ENCODE measurements around the gene FUT3. TPM values are rescaled to one million over a fixed set of nuclear protein-coding genes. Genes with fewer than 3 reads are reported as not detected.

FUT3 gene
- polyA plus RNA-seq, 3 donors: 0.11 to 2.6 (median 0.83) TPM

DNA sequence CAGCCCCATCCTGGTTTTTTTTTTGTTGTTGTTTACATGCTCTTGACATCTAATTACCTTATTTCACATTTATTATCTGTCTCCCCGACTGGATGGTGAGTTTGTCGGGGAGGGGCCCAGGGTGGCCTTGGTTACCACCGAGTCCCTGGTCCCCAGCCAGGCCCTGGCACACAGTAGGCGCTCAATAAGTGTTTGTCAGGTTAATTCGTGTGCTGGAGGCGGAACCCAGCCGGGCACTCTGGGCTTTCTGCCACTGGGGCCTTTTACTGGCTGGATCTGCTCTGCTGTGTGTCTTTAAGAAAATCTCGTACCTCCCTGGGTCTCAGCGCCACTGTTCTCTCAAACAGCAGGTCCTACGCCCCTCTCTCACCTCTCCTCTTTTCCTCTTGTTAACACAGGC is 41.8 kb downstream of the FUT3 start:
- WGBS, 3 donors: 70 to 80% (median 78%) methylated on average over 10 of the region's 10 CpGs
- H3K27ac ChIP-seq (ENCODE audit: low read depth, low read length): no peak overlapping the region

DNA sequence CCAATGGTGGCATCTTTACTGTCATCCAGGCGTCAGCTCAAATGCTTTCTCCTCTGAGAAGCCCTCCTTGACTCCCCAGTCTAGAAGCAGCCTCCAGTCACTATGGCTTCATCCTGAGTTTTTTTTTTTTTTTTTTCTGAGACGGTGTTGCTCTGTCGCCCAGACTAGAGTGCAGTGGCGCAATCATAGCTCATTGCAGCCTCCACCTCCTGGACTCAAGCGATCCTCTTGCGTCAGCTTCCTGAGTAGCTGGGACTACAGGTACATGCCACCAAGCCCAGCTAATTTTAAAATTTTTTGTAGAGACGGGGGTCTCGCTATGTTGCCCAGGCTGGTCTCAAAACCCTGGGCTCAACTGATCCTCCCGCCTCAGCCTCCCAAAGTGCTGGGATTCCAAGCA is 42.2 kb downstream of the FUT3 start:
- 57 to 90% (median 76%) methylated on average over 9 of the region's 9 CpGs for WGBS, 3 donors

DNA sequence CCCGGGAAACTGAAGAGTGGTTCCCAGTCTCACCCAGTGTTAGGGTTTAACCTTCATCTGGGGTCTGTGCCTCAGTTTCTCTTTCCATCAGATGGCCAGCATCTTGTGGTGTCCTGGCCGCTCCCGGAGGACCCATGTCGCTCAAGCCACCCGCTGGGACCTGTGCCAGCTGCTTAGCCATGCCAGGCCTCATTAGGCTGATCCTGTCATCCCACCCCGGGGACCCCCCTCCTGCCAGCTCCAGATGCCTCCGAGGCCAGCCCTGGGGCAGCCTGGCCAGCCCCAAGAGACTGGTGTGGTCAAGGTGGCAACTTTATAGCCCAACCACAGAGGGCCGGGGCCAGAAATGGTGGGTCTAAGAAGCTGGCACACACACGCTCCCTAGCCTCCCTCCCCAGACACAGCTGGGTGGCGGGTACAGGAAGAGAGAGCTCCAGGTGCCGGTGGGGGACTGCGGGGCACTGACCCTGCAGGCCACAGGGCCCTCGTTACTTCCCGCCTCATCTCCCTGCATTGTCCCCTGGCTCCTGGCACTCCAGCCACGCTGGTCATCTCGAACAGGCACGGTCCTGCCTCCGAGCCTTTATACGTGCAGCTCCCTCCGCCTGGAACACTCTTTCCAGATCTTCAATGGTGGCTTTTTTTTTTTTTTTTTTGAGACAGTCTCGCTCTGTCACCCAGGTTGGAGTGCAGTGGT is 43.0 kb downstream of the FUT3 start:
- no peak overlapping the region for H3K27ac ChIP-seq (ENCODE audit: low read depth, low read length)
- WGBS, 3 donors: 73 to 86% (median 84%) methylated on average over 20 to 21 of the region's 21 CpGs

More for the DNA sequence above, 42.2 kb downstream of the FUT3 start:
- H3K27ac ChIP-seq (ENCODE audit: low read depth, low read length): no peak overlapping the region

DNA sequence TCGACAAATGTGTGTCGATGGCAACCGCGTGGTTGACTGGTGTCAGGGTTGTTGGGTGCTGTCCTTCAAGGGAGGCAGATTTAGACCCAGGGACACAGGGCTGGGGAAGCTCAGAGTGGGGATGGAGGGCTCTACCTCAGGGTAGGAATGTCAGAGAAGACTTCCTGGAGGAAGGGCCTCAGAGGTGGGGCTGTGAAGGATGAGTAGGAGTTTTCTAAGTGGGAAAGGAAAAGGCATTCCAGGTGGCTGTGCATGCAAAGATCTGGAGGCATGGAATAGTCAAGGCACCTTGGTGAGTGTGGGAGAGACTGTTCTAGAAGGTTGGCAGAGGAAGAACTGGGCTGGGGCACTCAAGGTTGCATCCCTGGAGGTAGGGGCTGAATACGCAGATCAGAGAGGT is 44.3 kb downstream of the FUT3 start:
- WGBS, 3 donors: 91 to 97% (median 92%) methylated on average over 5 of the region's 5 CpGs

DNA sequence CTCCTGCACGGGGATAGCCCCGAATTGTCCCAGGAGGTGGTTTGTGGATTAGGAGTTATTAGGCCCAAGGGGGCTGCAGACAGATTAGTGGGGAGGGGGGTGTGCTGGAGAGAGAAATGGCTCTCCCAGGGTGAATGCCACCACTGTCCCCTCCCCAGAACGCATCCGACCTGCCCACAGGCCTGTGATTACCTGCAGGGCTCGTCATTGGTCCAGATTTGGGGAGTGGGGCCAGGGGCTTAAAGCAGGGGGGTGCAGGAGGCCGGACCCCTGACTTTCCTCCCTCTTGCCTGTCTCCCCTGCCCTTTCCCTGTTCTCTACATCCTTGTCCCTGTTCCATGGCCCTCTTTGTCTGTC is 45.1 kb downstream of the FUT3 start:
- WGBS, 3 donors: 32 to 43% (median 36%) methylated on average over 6 of the region's 6 CpGs
- H3K27ac ChIP-seq (ENCODE audit: low read depth, low read length): no peak overlapping the region

More for the DNA sequence above, 44.3 kb downstream of the FUT3 start:
- H3K27ac ChIP-seq (ENCODE audit: low read depth, low read length): no peak overlapping the region

DNA sequence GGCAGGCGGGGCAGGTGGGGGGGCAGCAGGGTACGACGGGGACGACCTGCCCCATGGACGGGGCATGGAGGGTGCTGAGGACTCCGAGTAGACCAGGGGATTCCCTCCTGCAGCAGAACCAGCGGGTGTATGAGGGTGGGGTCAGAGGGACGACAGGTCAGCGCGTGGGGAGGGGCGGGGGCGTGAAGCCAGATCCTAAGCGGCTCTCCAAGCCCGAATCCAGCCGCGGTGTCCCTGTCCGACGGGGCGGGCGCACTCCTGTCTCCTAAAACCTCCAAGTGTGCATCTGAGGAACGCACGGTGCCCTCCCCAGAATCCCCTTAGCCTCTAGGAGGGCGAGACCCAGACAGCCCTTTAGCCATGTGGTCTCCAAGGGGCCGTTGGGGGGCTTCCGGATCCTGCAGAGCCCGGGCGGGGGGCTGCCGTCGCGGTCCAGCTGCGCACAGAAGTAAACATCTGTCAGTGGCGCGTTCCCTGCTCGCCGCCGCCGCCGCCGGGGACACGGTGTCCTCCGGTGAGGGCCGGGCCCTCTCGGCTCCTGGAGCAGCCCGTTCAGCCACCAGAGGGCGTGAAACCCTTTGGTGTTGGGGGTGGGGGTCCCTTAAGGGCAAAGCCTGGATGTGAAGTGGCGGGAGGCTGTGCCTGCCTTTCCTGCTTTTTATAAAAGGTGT is 45.7 kb downstream of the FUT3 start:
- no peak overlapping the region for H3K27ac ChIP-seq (ENCODE audit: low read depth, low read length)
- 1 to 4% (median 3%) methylated on average over 45 to 46 of the region's 46 CpGs for WGBS, 3 donors

DNA sequence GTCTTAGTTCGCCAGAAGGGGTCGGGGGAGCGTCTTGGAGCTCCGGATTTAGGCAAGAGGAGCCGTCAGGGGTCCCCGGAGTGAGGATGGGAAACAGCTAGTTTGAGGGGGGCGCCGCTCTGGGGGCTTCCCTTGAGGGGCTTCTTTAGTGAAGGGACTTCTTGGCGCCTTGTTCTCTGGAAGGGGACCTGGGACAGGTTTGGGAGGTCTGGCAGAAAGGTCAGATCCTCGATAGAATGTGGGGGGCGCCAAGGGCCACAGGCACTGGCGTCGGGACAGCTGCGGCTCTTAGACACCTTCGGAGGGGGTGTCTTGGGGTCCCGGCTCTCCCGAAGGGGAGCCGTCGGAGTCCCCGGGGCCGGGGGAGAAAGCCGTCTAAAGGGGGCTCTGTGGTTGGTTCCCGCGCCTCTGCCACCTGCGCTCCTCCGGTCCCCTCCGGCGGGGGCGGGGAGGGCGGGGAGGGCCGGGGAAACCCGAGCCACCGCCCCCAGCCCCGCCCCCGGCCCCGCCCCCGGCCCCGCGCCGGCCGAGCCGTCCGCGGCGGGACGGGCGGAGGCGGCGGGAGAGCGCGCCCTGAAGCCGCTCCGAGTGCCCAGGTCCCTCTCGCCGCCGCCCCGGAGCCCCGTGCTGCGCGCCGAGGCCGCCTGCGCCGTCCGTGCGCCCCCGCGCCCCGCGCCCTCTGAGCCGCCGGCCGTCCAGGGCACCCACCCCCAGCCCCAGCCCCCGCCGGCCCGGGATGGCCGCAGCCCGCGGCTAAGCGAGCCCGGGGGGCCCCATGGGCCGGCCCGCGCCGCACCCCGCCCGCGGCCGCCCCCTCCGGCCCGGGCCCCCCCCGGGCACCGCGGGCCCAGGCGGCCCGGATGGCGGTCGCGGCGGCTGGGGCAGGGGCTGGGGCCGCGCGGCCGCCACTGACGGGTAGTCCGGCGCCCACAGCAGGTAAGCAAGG is 46.5 kb downstream of the FUT3 start, which contains the start of gene NRTN:
TSS of gene NRTN (plus strand) at position 552 of the 946 bp plus-strand sequence. CDS start 19,099 bp downstream, outside the sequence.
- H3K27ac ChIP-seq (ENCODE audit: low read depth, low read length): no peak within 1 kb of the TSS
- WGBS, 3 donors: 2 to 3% (median 2%) methylated on average over 49 to 103 of the region's 107 CpGs

DNA sequence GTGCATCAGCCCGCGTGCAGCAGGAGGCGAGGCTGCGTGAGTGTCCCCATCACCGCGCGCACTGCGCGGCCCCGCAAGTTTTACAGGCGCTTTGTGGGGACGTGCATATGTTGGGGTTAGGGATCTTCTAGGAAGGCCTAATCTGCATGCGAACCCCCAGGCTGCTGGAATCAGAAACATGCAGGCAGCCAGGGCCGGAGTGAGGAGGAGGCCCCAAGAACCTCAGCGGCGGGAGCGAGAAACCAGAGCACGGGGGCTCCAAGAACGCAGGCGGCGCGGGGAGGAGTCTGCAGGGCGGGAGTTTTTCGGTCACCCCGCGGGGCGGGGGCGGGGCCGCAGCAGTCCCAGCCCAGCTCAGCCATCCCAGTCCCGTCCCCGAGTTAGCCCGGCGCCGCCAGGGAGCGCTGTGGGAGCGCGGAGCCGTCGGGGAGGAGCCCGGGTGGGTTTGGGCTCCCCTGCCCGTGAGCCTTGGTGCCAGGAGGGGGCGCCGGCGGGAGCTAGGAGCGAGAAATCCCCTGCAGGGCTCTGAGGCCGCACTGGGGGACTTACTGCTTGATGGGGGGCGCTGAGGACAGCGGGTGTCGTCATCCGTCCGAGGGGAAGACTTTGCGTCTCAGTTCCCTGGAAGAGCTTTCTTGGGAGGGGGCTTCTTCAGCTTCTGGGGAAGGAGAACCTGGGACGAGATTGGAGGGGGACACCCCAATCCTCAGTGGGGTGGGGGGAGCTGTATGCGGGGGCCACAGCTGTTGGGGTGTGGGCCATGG is 47.3 kb downstream of the FUT3 start:
- no peak overlapping the region for H3K27ac ChIP-seq (ENCODE audit: low read depth, low read length)
- 1 to 2% (median 1%) methylated on average over 50 to 54 of the region's 54 CpGs for whole genome bisulfite sequencing, 3 donors

DNA sequence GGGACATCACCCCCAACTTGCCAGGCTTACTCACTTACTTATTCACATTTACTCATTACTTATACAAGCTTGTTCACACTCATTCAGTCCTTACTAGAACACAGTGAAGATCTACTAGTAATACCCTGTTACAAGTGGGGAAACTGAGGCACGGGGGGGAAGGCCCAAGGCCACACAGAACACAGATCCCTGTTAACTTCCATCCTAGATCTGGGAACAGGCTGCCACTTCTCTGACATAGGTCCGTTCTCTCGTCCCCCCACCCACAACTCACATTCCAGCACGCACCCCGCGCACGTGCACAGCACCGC is 47.9 kb downstream of the FUT3 start:
- WGBS, 3 donors: 8 to 17% (median 9%) methylated on average over 8 of the region's 8 CpGs
- no peak overlapping the region for H3K27ac ChIP-seq (ENCODE audit: low read depth, low read length)

DNA sequence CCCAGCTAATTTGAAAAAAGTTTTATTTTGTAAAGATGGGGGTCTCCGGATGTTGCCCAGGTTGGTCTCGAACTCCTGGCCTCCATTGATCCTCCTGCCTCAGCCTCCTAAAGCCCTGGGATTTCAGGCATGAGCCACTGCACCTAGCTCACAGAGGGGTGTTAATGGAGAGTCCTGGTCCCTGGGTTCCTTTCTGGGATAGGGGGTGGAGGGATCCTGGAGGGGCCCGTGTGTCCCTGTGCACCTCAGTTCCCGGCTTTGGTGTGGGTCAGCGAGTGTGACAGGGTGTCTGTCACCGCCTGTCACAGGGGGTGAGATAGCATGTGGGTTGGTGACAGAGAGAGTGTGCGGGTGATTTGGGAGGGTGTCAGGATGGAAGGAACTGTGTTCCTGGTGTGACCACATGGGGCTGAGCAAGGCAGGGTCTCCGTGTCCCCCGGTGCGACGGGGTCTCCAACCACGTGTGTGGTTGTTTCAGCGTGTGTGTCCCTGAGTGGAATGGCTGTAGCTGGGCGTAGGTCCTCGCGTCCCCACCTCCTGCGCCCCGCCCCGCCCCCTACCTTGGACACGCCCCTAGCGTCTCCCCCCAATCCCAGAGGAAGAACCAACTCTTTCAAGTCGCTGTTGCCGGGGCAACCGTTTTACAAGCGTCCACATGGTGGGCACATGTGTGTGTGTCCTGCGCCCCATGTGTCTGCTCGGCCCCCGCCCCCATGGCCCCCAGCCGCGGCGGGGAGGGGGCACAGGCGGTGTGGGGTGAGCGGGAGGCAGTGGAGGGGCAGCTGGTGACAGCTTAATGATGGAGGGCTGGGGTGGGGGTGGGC is 49.2 kb downstream of the FUT3 start:
- WGBS, 3 donors: 14 to 52% (median 15%) methylated on average over 32 to 33 of the region's 33 CpGs
- H3K27ac ChIP-seq (ENCODE audit: low read depth, low read length): no peak overlapping the region

DNA sequence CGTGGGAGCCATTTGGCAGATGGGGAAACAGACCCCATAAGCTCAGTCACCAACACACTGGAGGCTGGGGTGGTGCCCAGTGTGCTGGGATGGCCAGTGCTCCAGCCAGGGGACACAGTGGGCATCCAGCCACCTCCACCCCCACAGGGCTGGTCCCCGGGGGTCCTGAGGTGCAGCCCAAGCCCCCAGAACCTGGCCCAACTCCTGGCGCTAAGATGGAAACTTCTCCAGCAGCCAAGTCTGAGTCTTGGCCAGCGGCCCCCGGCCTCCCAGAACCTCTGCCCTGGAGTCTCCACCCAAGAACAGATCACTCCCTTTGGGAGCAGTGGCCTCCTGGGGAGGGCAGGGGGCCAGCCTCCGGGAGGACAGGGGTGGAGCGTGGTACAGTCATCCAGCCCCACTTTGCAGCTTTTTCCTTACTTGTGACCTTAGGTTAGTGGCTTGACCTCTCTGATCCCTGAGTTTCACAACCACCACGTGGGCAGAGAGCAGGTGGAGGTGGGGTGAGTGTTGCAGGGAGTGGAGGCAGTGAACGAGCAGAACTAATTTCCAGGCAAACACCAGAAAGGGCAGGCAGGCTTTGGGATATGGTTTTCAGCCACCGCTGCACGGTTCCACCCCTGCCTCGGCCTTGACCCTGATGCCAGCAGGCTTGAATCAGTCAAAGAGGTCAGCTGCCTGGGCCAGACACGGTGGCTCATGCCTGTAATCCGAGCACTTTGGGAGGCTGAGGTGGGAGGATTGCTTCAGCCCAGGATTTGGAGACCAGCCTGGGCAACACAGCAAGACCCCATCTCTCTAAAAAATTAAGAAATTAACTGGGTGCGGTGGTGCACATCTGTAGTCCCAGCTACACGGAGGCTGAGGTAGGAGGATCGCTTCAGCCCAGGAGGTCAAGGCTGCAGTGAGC is 50.6 kb downstream of the FUT3 start:
- no peak overlapping the region for H3K27ac ChIP-seq (ENCODE audit: low read depth, low read length)
- WGBS, 3 donors: 58 to 62% (median 59%) methylated on average over 17 of the region's 17 CpGs

DNA sequence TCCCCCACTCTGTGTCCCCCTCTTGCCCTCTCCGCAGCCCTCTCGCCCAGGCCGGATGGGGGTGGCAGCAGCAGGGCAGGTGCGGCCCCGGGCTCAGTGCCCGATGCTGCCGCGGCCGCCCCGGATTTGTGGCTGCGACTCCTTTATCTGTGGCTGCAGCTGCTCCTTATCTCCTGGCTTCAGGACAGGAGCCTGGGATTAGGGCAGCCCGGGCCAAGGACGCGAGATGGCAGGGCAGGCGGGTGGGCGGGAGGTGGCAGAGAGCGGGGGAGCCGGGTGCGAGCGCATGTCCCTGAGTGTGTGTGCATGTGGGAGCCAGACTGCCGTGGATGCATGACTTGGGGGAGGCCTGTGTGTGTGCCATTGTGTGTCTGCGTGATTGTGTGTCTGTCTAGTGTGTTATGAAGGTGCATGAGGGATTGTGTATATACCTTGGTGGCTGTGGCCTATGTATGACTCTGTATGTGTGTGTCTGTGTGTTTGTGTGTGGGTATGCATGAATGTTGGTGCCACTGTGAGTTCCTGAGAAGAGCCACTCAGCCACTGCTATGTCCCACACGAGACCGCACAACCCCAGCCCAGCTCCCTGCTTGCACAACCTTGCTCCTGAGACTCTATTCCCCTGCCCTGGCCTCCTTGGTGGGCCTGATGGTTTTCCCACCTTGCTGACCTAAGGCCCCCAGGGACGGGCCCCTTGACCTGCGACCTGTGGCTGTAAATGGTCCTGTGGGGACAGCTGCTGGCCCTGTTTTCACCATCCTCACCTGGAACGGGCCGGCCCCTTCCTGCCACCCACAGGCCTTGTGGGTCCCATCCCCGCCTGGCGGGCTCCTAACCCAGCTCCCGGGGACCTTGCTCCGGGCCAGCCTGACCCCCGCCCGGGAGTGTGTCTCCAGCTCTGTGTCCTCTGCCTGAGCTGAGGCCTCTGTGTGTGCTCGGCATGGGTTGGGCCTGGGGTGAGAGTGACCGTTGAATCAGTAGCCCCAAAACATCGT is 51.7 kb downstream of the FUT3 start:
- 45 to 59% (median 54%) methylated on average over 37 of the region's 37 CpGs for WGBS, 3 donors
- H3K27ac ChIP-seq (ENCODE audit: low read depth, low read length): no peak overlapping the region

DNA sequence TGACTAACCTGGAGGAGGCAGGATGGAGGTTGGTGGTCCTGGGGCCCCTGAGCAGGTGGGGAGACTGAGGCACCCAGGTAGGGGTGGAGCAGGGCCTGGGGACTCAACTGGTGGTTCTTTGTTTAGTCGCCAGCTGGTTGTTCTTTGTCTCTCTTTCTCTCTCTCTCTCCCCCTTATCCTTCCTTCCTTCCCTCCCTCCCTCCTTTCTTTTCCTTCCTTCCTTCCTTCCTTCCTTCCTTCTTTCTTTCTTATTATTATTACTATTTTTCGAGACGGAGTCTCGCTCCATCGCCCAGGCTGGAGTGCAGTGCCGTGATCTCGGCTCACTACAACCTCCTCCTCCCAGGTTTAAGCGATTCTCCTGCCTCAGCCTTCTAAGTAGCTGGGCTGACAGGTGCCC is 53.0 kb downstream of the FUT3 start:
- WGBS, 3 donors: 83 to 90% (median 85%) methylated on average over 8 of the region's 8 CpGs
- H3K27ac ChIP-seq (ENCODE audit: low read depth, low read length): no peak overlapping the region

DNA sequence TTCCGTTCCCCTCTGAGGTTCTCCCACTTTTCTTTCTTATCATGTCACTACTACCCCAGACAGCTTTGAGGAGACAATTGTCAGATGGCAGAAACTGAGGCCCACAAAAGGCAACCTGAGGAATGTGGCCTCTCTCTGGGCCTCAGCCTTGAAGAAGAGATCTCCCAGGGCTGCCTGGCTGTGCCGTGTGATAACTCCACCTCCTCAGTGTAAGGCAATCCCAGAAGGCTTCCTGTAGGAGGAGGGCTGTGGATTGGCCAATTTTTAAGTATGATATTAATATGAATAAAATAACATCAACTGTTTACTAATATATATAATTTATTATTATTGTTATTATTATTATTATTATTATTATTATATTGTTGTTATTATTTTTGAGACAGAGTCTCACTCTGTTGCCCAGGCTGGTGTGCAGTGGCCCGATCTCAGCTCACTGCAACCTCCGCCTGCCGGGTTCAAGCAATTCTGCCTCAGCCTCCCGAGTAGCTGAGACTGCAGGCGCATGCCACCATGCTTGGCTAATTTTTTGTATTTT is 55.8 kb downstream of the FUT3 start:
- H3K27ac ChIP-seq (ENCODE audit: low read depth, low read length): no peak overlapping the region
- 88 to 90% (median 89%) methylated on average over 7 of the region's 7 CpGs for WGBS, 3 donors

DNA sequence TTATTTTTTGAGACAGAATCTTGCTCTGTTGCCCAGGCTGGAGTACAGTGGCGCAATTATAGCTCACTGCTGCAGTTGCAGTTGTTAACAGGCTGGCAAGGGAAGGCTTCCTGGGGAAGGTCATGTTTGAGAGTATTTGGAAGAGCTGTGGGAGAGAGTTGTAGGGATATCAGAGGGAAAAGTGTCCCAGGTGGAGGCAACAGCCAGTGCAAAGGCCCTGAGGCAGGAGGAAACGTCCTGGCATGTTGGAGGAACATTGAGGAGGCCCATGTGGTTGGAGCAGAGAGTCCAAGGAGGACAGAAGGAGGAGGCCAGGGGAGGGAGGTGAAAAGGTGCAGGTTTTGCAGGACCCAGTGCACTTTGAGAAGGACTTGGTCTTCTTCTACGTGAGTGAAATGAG is 58.1 kb downstream of the FUT3 start:
- no peak overlapping the region for H3K27ac ChIP-seq (ENCODE audit: low read depth, low read length)
- WGBS, 3 donors: 86 to 97% (median 91%) methylated on average over 3 of the region's 3 CpGs
